Measurements from ENCODE around the gene USP49.

The USP49 gene

DNA sequence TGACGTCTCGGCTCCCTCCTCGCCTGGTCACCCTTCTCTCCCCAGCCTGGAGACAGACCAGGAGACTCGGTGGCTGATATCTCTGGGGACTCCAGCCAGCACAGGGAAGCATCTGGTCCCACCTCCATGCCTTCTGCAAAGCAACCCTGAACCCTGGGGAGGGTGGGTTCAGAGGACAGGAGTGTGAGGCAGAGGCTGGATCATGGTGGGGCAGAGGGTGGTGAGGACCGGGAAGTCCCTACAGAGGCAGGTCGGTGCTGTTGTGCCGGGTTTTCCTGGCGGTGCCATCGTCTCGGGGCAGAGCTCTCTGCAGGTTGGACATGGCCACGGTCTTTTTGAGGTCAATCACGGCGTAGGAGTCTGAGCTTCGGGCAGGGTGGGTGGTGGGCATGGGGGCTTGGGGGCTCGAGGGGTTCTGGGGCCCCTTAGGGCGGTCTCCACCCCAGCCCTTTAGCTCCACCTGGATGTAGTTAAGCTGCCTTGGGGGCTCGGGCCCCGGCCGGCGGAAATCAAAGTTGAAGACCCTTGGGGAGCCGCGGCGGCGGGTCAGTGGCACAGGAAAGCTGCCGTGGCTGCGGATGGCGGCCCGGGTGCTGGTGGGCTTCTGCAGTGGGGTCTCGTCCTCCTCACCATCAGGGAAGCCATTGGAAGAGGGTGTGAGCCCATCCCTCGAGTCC is 124.7 kb downstream of the USP49 start:
- TF ChIP-seq, protein P1, sequence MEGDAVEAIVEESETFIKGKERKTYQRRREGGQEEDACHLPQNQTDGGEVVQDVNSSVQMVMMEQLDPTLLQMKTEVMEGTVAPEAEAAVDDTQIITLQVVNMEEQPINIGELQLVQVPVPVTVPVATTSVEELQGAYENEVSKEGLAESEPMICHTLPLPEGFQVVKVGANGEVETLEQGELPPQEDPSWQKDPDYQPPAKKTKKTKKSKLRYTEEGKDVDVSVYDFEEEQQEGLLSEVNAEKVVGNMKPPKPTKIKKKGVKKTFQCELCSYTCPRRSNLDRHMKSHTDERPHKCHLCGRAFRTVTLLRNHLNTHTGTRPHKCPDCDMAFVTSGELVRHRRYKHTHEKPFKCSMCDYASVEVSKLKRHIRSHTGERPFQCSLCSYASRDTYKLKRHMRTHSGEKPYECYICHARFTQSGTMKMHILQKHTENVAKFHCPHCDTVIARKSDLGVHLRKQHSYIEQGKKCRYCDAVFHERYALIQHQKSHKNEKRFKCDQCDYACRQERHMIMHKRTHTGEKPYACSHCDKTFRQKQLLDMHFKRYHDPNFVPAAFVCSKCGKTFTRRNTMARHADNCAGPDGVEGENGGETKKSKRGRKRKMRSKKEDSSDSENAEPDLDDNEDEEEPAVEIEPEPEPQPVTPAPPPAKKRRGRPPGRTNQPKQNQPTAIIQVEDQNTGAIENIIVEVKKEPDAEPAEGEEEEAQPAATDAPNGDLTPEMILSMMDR (IDR thresholded peaks at IDR 0.05): no peak

DNA sequence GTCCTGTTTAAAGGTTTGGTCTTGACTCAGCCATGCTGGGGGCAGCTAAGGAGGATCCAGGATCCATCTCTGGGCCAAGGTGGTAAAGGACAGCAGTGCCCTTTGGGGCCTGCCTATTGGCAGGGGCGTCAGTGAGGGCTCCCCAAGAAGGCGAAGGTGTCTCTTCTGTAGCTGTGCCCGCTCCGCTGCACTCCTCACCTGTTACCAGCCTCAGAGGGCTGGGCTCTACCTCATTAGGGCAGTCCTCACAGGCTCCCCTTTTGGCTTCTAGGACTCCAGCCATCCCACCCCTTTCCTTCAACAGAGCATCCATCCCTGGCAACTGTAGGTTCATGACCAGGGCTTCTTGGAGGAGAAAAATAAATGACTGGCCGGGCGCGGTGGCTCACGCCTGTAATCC is 125.8 kb downstream of the USP49 start:
- TF ChIP-seq, protein P1 (IDR thresholded peaks at IDR 0.05): no peak

- TF ChIP-seq, protein P1 (IDR thresholded peaks at IDR 0.05): no peak
Observed at GRCh38 chr6:41768545-41769308, 126.4 kb downstream of the USP49 start.

DNA sequence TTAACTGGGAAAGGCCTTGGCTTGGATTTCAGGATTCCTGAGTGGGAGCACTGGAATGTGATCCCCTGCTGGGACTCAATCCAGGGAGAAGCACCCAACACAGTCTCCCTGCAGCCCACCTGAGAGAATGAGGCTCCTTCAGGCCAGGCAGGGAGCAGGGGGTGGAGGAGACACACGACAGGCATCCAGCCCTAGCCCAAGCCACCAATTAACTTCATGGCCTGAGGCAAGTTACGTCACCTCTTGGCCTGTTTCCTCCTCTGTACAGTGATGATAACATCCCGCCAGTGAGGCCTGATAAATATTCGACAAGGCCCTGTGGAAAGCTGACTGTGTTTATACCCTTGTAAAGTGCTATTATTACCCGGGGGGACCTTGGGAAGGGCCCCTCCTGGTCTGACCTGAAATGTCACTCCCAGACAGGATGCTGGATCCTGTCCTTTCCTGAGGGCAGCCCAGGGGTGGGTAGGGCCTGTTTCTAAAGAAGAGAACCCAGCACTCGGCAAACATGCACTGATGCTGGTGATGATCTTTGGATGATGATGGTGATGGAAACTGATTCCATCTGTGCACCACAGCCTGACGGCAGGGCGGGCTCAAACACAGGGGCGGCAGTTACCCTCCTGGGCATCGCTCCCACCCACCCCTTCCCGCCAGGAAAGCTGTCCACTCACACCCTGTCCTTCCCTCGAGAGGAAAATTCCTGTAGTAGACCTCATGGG is 127.9 kb downstream of the USP49 start:
- TF ChIP-seq, protein P1 (IDR thresholded peaks at IDR 0.05): no peak

DNA sequence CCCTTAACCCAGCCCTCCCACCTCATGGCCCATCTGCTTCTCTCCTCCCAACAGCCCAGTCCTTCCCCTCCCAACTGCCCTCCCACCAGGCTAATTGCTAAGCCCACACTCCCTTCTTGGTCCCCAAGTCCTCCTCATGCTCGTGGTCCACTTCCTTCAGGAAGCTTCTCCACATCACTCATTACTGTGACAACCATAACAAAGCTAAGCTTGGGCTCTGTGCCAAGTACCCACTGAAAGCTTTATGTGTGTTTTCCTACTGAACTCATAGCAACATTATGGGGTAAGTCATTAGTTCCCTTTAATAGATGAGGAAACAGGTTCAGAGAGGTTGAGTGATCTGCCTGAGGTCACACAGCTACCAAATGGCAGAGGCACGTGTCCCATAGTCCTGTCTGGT is 131.7 kb downstream of the USP49 start:
- TF ChIP-seq, protein P1 (IDR thresholded peaks at IDR 0.05): no peak

GRCh38 chr6:41759905-41760579 is 135.1 kb downstream of the USP49 start:
- TF ChIP-seq, protein P1 (IDR thresholded peaks at IDR 0.05): no peak
